Fibroblast of lung (primary cell): ENCODE data around the gene ITGA8.

Experiments used
- CTCF ChIP-seq, 2 donors: IDR thresholded peaks in 1 of 2; conservative IDR thresholded peaks in 1 of 2; 1 replicate in 1 of 2; 2 replicates in 1 of 2; pipeline ENCODE4 v1.5.1; 2011 to 2012; ENCODE audit warnings: low read length in 2 of 2, control low read depth in 1 of 2, inconsistent platforms in 1 of 2, low read depth in 1 of 2, mild to moderate bottlenecking in 1 of 2
- EZH2 ChIP-seq: IDR thresholded peaks from 2 replicates; pipeline ENCODE4 v1.5.1; 2012; ENCODE audit warnings: low read length, control low read depth, mild to moderate bottlenecking; ENCODE audit errors: missing control alignments

- TF ChIP-seq CTCF (conservative IDR thresholded peaks at IDR 0.05 in 1 of 2, IDR thresholded peaks at IDR 0.05 in 1 of 2; ENCODE audit: low read depth in 1 of 2, low read length in 2 of 2) (no peak), EZH2 (no peak)
Measured at GRCh38 chr10:15742836-15743235, 23.1 kb upstream of the ITGA8 start.
